GM12892 (cell line): ENCODE results near the gene CEP72.

Source experiments
- DNase-seq: peaks from one replicate; pipeline ENCODE4 v3.0.0; 2011; ENCODE audit not compliant: insufficient read length
- FAIRE-seq: peaks from 2 replicates; lab custom pipeline; 2011; peaks lifted over from hg19 to GRCh38; lab: Jason Lieb, UNC
- POLR2A ChIP-seq: IDR thresholded peaks from 2 replicates; pipeline ENCODE4 v1.6.1; 2011; ENCODE audit warnings: low read depth, low read length, control low read depth
- POLR2AphosphoS5 ChIP-seq: IDR thresholded peaks from 2 replicates; pipeline ENCODE4 v1.6.1; 2011; ENCODE audit warnings: low read depth, low read length, control low read depth
- TAF1 ChIP-seq: IDR thresholded peaks from 2 replicates; pipeline ENCODE4 v1.6.1; 2011; ENCODE audit warnings: low read depth, mild to moderate bottlenecking, control low read depth, low read length, borderline replicate concordance

The CEP72 gene

DNA sequence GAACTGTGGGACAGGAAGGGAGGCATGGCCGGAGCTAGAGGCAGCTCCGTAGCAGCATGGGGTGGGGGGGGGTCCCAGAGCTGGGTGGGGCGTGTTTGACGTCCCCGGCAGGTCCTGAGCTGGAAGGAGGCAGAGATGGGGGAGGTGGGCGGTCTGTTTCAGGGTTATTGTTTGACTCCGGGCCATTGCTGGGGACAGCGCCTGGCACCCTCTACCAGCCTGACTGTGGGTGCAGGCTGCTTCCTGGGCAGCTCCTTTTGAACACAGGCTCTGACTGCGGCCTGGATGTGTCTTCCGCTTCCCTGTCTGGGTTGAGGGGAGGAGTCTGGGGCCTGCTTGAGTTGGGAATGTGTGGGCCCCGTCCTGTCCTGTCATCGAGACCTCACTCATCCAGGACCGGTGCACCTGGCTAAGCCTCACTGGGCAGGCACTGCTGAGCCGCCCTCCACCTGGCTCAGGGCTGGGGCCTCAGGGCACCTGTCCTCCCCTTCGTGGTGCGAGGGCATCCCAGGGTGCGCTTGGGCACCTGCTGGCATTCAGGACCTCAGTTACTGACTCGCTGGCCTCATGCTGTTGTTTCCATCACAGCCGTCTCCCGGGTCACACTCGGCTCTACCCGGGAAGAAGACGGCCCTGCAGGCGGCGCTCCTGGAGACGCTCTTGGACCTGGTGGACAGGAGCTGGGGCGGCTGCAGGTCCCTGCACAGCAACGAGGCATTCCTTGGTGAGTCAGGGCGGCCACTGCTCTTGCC lies 26.5 kb downstream of the CEP72 start:
- DNase-seq (no peak), FAIRE-seq (no peak)
- no peak for TF ChIP-seq POLR2A
- TF ChIP-seq POLR2AphosphoS5, result no peak
- TF ChIP-seq TAF1, result no peak

DNA sequence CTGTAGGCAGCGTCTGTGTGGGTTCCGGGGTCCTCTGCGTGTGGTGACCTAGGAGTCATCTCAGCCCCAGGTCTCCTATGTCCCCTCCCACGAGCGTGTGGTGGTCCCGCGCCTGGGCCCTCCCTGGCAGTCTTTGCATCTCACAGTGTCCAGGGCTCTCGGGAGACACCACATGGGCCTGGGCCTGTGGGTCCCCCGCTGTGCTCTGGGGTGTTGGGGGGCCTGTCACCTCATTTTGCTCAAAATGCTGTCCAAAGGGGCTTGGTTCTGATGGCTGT lies 27.1 kb downstream of the CEP72 start:
- no peak for FAIRE-seq
- DNase-seq, result no peak
- TF ChIP-seq TAF1 (no peak), POLR2A (no peak), POLR2AphosphoS5 (no peak)

DNA sequence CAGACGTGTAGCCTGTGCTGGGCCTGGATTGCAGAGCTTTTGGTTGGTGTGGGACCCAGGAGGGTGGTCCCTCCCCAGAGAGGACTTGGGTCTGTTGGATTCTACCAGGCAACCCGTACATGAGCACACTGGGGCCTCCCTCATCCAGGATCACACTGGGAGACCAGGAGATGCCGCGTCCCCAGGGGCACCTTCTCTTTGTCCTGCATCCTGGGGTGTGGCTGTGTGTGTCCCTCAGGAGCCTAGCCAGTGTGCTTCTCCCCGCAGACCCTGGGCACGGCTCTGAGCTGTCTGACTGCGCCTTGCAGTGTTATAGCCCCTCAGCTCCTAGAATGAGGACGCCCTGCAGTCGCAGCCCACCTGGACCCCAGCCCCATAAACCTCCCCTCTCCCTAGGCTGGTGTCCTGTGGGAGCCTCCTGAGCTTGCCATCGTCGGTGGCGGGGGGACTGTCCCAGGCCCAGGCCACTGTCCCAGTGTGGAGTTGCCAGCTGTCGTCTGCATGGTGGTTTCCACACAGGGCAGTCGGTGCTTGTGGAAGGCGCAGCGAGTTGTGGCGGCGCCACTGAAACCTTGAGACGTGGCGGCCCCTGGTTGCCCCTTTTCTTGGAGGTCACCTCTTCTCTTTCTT lies 27.6 kb downstream of the CEP72 start:
- no peak for FAIRE-seq
- DNase-seq, result no peak
- no peak for TF ChIP-seq POLR2AphosphoS5
- no peak for TF ChIP-seq POLR2A
- no peak for TF ChIP-seq TAF1

DNA sequence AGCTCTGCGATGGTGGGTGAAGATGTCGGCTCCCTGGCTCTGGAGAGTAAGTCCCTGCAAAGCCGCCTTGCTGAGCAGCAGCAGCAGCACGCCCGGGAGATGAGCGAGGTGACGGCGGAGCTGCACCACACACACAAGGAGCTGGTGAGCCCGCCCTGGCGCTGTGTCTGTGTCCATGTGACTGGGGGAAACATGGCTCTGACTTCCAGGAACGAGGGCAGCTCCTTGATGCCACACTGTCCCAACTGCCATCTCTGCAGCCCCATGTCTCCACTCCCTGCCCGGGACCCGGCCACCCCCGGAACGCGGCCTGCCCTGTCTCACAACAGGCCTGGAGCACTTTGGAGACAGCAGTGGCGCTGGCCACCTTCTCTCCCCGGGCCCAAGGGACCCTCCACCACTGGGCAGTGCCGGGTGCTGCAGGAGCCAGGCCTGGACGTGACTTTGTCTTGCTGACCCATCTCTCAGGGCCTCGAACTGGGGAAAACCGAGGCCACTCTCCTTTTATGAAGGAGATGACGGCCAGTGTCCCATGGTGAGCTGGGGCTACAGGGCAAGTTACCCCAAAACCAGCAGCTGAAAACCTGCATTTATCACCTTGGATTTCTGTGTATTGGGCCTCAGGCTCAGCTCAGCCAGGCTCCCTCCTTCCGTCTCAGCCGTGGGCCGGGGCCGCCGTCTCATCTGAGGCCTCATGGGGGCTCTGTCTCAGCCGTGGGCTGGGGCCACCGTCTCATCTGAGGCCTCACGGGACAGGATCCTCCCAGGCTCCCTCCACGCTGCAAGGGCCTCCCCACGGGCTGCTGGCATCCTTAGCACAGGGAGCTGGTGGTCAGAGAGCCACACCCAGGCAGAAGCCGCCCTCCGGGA lies 28.6 kb downstream of the CEP72 start:
- no peak for TF ChIP-seq POLR2AphosphoS5
- TF ChIP-seq TAF1, result no peak
- TF ChIP-seq POLR2A, result no peak
- FAIRE-seq (no peak), DNase-seq (no peak)

DNA sequence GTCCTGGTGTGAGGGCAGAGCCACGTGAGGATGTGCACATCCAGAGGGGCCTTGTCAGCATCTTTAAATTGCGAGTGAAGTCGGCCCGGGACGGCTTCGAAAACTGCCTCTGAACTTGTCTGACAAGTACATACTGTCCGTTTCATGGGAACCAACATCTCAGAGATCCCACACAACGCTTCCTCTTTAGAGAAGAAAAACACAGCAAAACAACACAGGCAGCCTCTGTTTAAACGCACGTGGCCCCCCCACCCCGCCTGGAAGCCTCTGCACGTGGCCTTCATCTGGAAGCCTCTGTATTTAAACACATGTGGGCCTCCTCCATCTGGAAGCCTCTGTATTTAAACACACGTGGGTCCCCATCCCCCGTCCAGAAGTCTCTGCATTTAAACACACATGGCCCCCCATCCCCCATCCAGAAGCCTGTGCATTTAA lies 29.2 kb downstream of the CEP72 start:
- no peak for TF ChIP-seq POLR2AphosphoS5
- no peak for TF ChIP-seq POLR2A
- TF ChIP-seq TAF1, result no peak
- no peak for FAIRE-seq
- DNase-seq, result no peak

DNA sequence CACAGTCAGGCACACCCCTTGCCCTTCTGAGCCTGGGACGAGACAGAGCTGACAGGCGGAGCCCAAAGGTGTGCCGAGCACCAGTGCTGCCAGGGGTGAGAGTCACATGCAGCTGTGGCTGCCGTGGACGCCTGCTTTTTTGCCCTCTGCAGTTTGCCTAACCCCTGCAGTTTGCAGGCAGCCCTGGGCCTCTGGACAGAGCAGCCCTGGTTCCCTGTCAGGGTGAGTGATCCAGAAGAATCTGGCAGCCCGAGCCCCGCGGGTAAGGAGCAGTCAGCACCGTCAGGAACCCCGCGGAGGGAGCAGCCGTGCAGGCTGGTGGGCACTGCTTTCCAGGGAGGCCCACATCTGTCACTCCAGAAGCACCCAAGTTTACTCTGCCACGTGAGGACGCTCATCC lies 30.3 kb downstream of the CEP72 start:
- FAIRE-seq, result no peak
- no peak for DNase-seq

DNA sequence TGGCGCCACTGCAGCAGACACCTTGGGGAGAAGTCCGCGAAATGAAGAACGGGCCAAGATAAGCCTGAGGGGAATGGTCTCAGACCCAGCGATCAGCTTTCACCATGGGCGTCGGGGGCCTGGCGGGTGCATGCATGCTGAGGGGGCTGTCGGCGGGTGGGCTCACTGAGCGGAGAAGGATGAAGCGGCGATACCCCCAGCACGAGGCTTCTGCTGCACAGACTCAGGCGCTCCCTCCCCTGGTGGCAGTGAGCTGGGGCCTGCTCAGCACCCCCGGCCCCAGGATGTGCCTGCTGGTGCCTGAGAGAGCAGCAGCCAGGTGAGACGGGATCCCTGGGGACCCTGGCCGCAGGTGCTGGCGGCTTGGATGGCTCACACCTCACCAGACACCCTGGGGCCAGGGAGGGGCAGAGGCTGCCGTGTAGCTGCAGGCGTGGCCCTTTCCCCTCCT lies 31.2 kb downstream of the CEP72 start:
- no peak for FAIRE-seq
- DNase-seq, result peak; percentile 42
- TF ChIP-seq POLR2AphosphoS5 (no peak), TAF1 (no peak), POLR2A (no peak)

More for the DNA sequence above, 30.3 kb downstream of the CEP72 start:
- TF ChIP-seq POLR2A, result no peak
- no peak for TF ChIP-seq TAF1
- no peak for TF ChIP-seq POLR2AphosphoS5

DNA sequence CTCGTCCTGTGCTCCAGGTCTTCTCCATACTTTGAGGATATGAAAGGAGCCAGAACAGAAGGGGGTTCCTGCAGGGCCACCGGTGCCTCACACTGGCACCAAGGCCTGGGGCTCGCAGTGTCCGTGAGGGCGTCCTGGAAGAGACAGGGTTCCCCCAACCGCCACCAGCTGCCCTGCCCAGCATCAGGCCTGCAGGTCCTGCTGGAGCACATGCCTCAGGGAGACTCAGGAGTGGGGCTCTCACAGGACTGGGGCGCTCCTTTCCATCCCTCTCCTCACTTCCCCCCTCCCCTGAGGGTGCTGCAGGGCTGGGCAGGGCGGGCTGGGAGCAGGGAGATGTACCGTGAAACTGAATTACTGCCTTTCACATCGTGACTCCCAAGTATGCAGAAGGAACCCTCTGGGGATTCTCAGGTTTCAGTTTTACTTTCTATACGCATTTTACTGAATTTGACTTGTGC lies 31.7 kb downstream of the CEP72 start:
- no peak for TF ChIP-seq TAF1
- DNase-seq, result peak; percentile 55

DNA sequence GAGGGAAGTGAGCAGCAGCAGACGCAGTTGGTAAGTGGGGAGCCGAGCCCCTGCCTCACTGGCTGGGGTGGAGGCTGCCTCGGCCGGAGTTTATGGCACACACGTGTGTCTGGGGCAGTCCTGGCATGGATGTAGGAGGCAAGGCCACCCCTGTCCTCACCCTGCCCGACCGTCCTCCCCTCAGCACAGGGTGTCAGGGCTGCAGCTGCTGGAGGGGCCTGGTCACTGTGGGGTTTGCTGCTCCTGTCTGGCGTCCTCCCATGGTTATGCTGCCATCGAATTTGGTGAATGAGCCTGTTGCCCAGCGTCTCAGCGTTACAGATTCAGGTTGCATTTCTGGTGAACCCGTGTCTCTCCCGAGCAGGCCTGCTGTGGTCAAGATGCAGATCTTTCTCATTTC lies 32.4 kb downstream of the CEP72 start:
- DNase-seq (no peak), FAIRE-seq (no peak)
- TF ChIP-seq POLR2A, result no peak

More for the DNA sequence above, 31.7 kb downstream of the CEP72 start:
- no peak for FAIRE-seq

DNA sequence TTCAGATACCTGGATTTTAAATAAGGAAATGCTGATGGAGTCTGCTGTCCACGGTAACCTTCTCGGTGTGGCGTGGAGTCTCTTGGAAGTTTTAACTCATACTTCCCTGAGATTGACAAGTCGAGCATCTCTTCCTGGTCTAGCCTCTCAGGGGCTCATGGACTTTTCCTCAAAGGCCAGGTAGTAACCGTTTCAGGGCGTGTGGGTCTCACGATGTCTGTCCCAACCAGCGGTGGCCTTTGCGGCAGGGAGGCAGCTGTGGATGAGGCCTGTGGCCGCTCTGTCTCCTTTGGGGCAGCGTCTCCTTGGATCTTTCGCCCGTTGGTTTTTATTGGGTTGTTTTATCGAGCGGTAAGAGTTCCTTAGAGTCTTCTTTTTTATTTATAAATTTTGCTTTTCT lies 32.8 kb downstream of the CEP72 start:
- no peak for TF ChIP-seq POLR2AphosphoS5
- no peak for TF ChIP-seq POLR2A
- TF ChIP-seq TAF1, result no peak
- DNase-seq, result no peak
- FAIRE-seq, result no peak

DNA sequence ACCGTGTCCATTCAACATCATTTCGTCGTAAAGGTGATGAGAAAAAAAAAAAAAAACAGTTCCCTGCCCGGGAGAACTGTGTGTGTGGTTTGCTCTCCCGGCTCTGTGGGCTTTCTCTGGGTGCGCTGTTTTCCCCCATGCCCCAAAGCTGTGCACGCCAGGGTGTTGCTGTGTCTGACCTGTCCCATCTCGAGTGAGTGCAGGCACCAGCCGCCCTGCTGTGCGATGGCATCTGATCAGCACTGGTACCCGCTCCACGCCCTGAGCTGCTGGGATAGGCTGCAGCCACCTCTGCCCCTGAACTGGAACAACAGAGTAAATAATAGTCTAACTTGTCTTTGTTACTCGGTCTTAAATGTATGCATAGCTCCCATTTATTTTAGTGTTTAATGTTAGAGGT lies 33.3 kb downstream of the CEP72 start:
- TF ChIP-seq POLR2AphosphoS5 (no peak), POLR2A (no peak), TAF1 (no peak)
- FAIRE-seq, result no peak
- no peak for DNase-seq
